CD4-positive, alpha-beta T cell (primary cell): ENCODE data around the gene EFHC2. TPM values are rescaled to one million over a fixed set of nuclear protein-coding genes. Genes with fewer than 3 reads are reported as not detected.

Source experiments
- ATAC-seq: fragments of 200-7000 bp; cut with Tn5 transposase; one replicate; pipeline ENCODE4 v1.10.0; 2022; ENCODE audit warnings: mild to moderate bottlenecking; ENCODE audit not compliant: poor library complexity
- CTCF ChIA-PET: fragments of 350-600 bp; sonication (Branson Sonifier 250); formaldehyde crosslinking; loops from one replicate; lab custom pipeline; 2021; ENCODE audit warnings: antibody characterized with exemption, inconsistent platforms; lab: Charles Lee
- POLR2A ChIA-PET: fragments of 350-600 bp; sonication (Branson Sonifier 250); formaldehyde crosslinking; loops from one replicate; lab custom pipeline; 2021; ENCODE audit warnings: antibody characterized with exemption, inconsistent platforms; lab: Charles Lee
- DNase-seq, 14 experiments: peaks; one replicate each; pipeline ENCODE4 v3.0.0-alpha.2; 2013 to 2020; ENCODE audit warnings: mixed read lengths in 2 of 14
- H3K27ac ChIP-seq, 2 donors: one replicate each; pipeline versions ENCODE4 v1.5.1 to v1.7.0; 2013; ENCODE audit warnings: low read length in 2 of 2, low read depth in 1 of 2, mild to moderate bottlenecking in 1 of 2
- H3K27me3 ChIP-seq, 2 experiments: 1 replicate in 1 of 2; 2 replicates in 1 of 2; pipeline versions ENCODE4 v1.6.1 to v1.7.0; 2013; ENCODE audit warnings: low read length in 2 of 2, control low read depth in 1 of 2, mild to moderate bottlenecking in 1 of 2, moderate library complexity in 1 of 2; ENCODE audit not compliant: insufficient read depth in 2 of 2, control insufficient read depth in 1 of 2
- H3K36me3 ChIP-seq: one replicate; pipeline ENCODE4 v1.6.1; 2013; ENCODE audit warnings: low read length, control low read depth; ENCODE audit not compliant: insufficient read depth
- H3K4me1 ChIP-seq: one replicate; pipeline ENCODE4 v1.6.1; 2013; ENCODE audit warnings: low read length, control low read depth; ENCODE audit not compliant: insufficient read depth
- H3K4me3 ChIP-seq: one replicate; pipeline ENCODE4 v1.5.1; 2013; ENCODE audit warnings: mild to moderate bottlenecking, low read length, moderate library complexity
- H3K9me3 ChIP-seq, 2 experiments: 1 replicate in 1 of 2; 2 replicates in 1 of 2; pipeline versions ENCODE4 v1.6.1 to v1.7.0; 2013; ENCODE audit warnings: low read length in 2 of 2, mild to moderate bottlenecking in 2 of 2, control low read depth in 1 of 2, moderate library complexity in 1 of 2; ENCODE audit not compliant: control insufficient read depth in 1 of 2, insufficient read depth in 1 of 2
- H3K27ac Mint-ChIP-seq: one replicate; pipeline ENCODE4 v1.8.0; 2020; ENCODE audit warnings: mixed read lengths
- H3K27me3 Mint-ChIP-seq: one replicate; pipeline ENCODE4 v1.8.0; 2021; ENCODE audit warnings: mixed read lengths
- H3K36me3 Mint-ChIP-seq: one replicate; pipeline ENCODE4 v1.8.0; 2021; ENCODE audit warnings: low read depth, mixed read lengths
- H3K4me1 Mint-ChIP-seq: one replicate; pipeline ENCODE4 v1.8.0; 2021; ENCODE audit warnings: low read depth, mixed read lengths
- H3K4me3 Mint-ChIP-seq: one replicate; pipeline ENCODE4 v1.8.0; 2020; ENCODE audit warnings: mild to moderate bottlenecking, mixed read lengths
- H3K9me3 Mint-ChIP-seq: one replicate; pipeline ENCODE4 v1.8.0; 2020; ENCODE audit warnings: mixed read lengths
- CTCF ChIP-seq: fragments of 200-600 bp; IDR thresholded peaks from one replicate; pipeline ENCODE4 v1.8.0; 2022; ENCODE audit warnings: antibody characterized with exemption, mild to moderate bottlenecking
- intact Hi-C, 2 experiments: fragments of 100-400 bp; cut with DNase I in 1 of 2; cut with micrococcal nuclease in 1 of 2; formaldehyde crosslinking; loops; one replicate each; pipeline versions ENCODE4 v1.15.1 to v1.9.0; 2023 to 2025; cut with DNase I, micrococcal nuclease
- total RNA-seq, 174 experiments: library from RNA in 2 of 174; stranded (reverse) in 2 of 174; gene quantifications; one replicate each; pipeline ENCODE4 v1.2.3 and lab custom pipeline; 2021 to 2026

EFHC2 gene
- total RNA-seq, 2 experiments from 2014 or later, result 2.7 to 3.0 TPM

DNA sequence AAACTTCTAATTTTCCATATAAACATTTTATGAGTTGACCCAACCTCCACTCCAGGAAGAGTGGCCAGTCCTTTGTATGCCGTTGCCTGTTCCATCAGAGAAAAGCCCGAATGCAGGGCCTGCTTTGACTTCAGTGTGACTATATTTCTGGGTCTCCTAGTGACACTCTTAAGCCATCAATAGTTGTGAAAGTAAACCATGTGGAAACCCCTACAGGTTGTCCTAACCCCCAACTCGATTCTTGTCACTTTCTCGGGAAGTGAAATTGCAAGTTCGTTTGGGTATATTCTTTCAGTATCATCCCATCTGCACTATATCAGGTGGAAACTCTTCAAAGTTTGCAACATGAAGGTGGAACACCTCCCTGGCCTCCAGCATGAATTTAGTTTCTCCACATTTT is 52.8 kb downstream of the EFHC2 start:
- POLR2A ChIA-PET, result interaction anchor here (0.9 kb wide), 1 partner anchor 26 kb away, joined by 4 read pairs; no protein-coding TSS in a partner anchor

DNA sequence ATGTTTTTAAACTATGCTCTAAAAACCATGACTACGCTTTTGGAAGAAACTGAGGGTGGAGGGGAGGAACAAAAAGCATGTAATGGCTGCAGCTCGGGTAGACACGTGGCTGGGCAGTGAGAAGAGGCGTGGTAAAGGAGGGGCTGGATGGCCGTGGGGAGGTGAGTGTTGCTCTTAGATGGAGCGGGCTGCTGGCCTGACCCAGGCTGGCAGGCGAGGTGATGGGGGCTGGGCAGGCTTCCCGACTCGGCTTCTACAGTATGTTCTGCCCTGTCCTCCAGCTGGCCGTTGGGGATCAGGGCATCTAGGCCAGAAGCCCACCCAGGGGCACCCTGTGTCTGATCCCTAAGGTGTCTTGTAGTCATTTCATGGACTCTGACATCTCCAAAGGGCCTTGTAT is 60.7 kb downstream of the EFHC2 start:
- no peak for TF ChIP-seq CTCF
- Mint-ChIP-seq H3K36me3 (no peaks in the 10 kb centered on the region), H3K27ac (no peak overlapping the region)

More for the DNA sequence above, 52.8 kb downstream of the EFHC2 start:
- no peak for DNase-seq
- no peak overlapping the region for H3K4me3 Mint-ChIP-seq
- no peaks in the 10 kb centered on the region for H3K4me1 Mint-ChIP-seq
- intact Hi-C loops, result no loop called here
- no peaks in the 10 kb centered on the region for H3K36me3 Mint-ChIP-seq
- no peaks in the 10 kb centered on the region for H3K9me3 Mint-ChIP-seq
- no peak overlapping the region for H3K27ac Mint-ChIP-seq
- Histone ChIP-seq H3K27me3 (no peaks in the 10 kb centered on the region), H3K9me3 (peaks cover 0 to 3% of the 10 kb centered on the region in 2 experiments), H3K4me1 (no peaks in the 10 kb centered on the region), H3K36me3 (no peaks in the 10 kb centered on the region), H3K4me3 (no peak overlapping the region), H3K27ac (no peak overlapping the region)
- no peak for TF ChIP-seq CTCF
- no peaks in the 10 kb centered on the region for H3K27me3 Mint-ChIP-seq
- CTCF ChIA-PET, result no interaction called here
- no peak for ATAC-seq

GRCh38 chrX:44280116-44280515 is 63.4 kb downstream of the EFHC2 start:
- Histone ChIP-seq H3K27me3 (no peaks in the 10 kb centered on the region), H3K9me3 (no peaks in the 10 kb centered on the region), H3K27ac (no peak overlapping the region), H3K4me1 (no peaks in the 10 kb centered on the region), H3K36me3 (no peaks in the 10 kb centered on the region), H3K4me3 (no peak overlapping the region)
- Mint-ChIP-seq H3K36me3 (no peaks in the 10 kb centered on the region), H3K4me1 (peaks cover 3% of the 10 kb centered on the region), H3K4me3 (no peak overlapping the region), H3K27me3 (no peaks in the 10 kb centered on the region), H3K27ac (no peak overlapping the region), H3K9me3 (no peaks in the 10 kb centered on the region)
- DNase-seq, result no peak
- no peak for ATAC-seq
- ChIA-PET CTCF (interaction anchor here (1.0 kb wide), 1 partner anchor 13 kb away, joined by 3 read pairs; no protein-coding TSS in a partner anchor), POLR2A (interaction anchor here (0.9 kb wide), 1 partner anchor 27 kb away, joined by 3 read pairs; no protein-coding TSS in a partner anchor)
- no peak for TF ChIP-seq CTCF
- intact Hi-C loops, result loop anchor here in 1 of 2 experiments (5.0 kb wide), 1 partner anchor 33 kb away; no protein-coding TSS in a partner anchor

More for the DNA sequence above, 60.7 kb downstream of the EFHC2 start:
- no peaks in the 10 kb centered on the region for H3K4me1 ChIP-seq
- no peaks in the 10 kb centered on the region for H3K27me3 ChIP-seq
- no peak overlapping the region for H3K4me3 Mint-ChIP-seq
- no peaks in the 10 kb centered on the region for H3K27me3 Mint-ChIP-seq
- no peaks in the 10 kb centered on the region for H3K9me3 Mint-ChIP-seq
- no peak for ATAC-seq
- H3K4me1 Mint-ChIP-seq, result no peaks in the 10 kb centered on the region
- H3K9me3 ChIP-seq, result no peaks in the 10 kb centered on the region
- intact Hi-C loops, result loop anchor here in 1 of 2 experiments (5.0 kb wide), 1 partner anchor 35 kb away; no protein-coding TSS in a partner anchor
- no peak overlapping the region for H3K4me3 ChIP-seq
- CTCF ChIA-PET, result no interaction called here
- no peaks in the 10 kb centered on the region for H3K36me3 ChIP-seq
- POLR2A ChIA-PET, result interaction anchor here (0.6 kb wide), 1 partner anchor 63 kb away, joined by 3 read pairs; no protein-coding TSS in a partner anchor
- DNase-seq, result no peak
- no peak overlapping the region for H3K27ac ChIP-seq
